Measurements from ENCODE around the gene CDKAL1.

CDKAL1 gene

DNA sequence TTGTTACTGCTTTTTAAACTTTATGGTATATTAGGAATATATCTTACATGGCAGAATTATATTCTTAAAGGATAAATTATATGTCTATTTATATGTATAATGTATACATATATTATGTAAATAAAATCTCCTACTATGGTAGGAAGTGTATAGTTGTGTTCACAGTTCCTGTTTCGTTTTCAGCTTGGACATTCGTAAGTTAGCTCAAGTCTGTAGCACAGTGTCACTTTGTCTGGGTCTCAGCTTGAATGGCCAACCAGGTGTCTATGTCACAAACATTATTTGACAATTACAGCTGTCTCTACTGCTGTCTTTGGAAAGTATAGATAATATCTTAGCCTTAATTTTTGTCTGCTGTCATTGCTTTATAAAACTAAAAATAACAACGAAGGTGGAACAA lies 303.9 kb downstream of the CDKAL1 start:
- no peak for ATAC-seq
- no peak for TF ChIP-seq ZFP30 (CRISPR knock-in tag; IDR thresholded peaks at IDR 0.05)
- TF ChIP-seq RARB (CRISPR knock-in tag; IDR thresholded peaks at IDR 0.05) = no peak

DNA sequence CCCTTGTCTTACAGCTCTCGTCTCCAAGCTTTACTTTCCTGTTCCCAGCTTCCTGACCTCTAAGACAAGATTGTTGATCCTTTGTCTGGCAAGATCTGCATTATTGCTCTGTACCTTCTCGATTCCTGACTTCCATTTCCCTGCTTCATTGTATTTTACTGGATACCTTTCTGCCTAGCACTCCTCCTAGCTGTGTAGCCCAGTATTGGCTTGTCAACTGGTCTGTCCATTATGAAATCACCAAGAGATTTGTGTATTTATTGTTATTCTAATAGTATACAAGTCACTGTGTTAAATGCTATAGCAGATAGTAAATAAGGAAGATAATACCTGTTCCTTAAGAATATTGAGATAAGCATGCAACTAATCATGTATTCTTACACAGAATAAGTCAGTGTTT lies 305.4 kb downstream of the CDKAL1 start:
- no peak for ATAC-seq
- TF ChIP-seq GLIS3 (CRISPR knock-in tag; IDR thresholded peaks at IDR 0.05) (no peak), BACH2 (CRISPR knock-in tag; IDR thresholded peaks at IDR 0.05; ENCODE audit: borderline replicate concordance) (no peak), OSR1 (CRISPR knock-in tag; IDR thresholded peaks at IDR 0.05) (no peak), ZNF8 (CRISPR knock-in tag; IDR thresholded peaks at IDR 0.05) (no peak), TOX (CRISPR knock-in tag; IDR thresholded peaks at IDR 0.05; ENCODE audit: borderline replicate concordance) (no peak), RARB (CRISPR knock-in tag; IDR thresholded peaks at IDR 0.05) (no peak), ZFP3 (CRISPR knock-in tag; IDR thresholded peaks at IDR 0.05) (no peak), ZC3H10 (CRISPR knock-in tag; IDR thresholded peaks at IDR 0.05) (no peak), ARNTL (CRISPR knock-in tag; IDR thresholded peaks at IDR 0.05; ENCODE audit: borderline replicate concordance, low read depth) (no peak), ZFP30 (CRISPR knock-in tag; IDR thresholded peaks at IDR 0.05) (no peak), PPARA (CRISPR knock-in tag; IDR thresholded peaks at IDR 0.05; ENCODE audit: borderline replicate concordance) (no peak), ISL1 (CRISPR knock-in tag; IDR thresholded peaks at IDR 0.05) (no peak), ZNF70 (CRISPR knock-in tag; IDR thresholded peaks at IDR 0.05) (no peak)
- TF ChIP-seq, protein P1, sequence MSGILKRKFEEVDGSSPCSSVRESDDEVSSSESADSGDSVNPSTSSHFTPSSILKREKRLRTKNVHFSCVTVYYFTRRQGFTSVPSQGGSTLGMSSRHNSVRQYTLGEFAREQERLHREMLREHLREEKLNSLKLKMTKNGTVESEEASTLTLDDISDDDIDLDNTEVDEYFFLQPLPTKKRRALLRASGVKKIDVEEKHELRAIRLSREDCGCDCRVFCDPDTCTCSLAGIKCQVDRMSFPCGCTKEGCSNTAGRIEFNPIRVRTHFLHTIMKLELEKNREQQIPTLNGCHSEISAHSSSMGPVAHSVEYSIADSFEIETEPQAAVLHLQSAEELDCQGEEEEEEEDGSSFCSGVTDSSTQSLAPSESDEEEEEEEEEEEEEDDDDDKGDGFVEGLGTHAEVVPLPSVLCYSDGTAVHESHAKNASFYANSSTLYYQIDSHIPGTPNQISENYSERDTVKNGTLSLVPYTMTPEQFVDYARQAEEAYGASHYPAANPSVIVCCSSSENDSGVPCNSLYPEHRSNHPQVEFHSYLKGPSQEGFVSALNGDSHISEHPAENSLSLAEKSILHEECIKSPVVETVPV (CRISPR knock-in tag; IDR thresholded peaks at IDR 0.05) = no peak
- TF ChIP-seq, protein P2, sequence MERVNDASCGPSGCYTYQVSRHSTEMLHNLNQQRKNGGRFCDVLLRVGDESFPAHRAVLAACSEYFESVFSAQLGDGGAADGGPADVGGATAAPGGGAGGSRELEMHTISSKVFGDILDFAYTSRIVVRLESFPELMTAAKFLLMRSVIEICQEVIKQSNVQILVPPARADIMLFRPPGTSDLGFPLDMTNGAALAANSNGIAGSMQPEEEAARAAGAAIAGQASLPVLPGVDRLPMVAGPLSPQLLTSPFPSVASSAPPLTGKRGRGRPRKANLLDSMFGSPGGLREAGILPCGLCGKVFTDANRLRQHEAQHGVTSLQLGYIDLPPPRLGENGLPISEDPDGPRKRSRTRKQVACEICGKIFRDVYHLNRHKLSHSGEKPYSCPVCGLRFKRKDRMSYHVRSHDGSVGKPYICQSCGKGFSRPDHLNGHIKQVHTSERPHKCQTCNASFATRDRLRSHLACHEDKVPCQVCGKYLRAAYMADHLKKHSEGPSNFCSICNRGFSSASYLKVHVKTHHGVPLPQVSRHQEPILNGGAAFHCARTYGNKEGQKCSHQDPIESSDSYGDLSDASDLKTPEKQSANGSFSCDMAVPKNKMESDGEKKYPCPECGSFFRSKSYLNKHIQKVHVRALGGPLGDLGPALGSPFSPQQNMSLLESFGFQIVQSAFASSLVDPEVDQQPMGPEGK (CRISPR knock-in tag; IDR thresholded peaks at IDR 0.05; ENCODE audit: borderline replicate concordance) = no peak
- TF ChIP-seq, protein P3, sequence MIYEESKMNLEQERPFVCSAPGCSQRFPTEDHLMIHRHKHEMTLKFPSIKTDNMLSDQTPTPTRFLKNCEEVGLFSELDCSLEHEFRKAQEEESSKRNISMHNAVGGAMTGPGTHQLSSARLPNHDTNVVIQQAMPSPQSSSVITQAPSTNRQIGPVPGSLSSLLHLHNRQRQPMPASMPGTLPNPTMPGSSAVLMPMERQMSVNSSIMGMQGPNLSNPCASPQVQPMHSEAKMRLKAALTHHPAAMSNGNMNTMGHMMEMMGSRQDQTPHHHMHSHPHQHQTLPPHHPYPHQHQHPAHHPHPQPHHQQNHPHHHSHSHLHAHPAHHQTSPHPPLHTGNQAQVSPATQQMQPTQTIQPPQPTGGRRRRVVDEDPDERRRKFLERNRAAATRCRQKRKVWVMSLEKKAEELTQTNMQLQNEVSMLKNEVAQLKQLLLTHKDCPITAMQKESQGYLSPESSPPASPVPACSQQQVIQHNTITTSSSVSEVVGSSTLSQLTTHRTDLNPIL (CRISPR knock-in tag; IDR thresholded peaks at IDR 0.05; ENCODE audit: low read depth) = no peak
- TF ChIP-seq, protein P4, sequence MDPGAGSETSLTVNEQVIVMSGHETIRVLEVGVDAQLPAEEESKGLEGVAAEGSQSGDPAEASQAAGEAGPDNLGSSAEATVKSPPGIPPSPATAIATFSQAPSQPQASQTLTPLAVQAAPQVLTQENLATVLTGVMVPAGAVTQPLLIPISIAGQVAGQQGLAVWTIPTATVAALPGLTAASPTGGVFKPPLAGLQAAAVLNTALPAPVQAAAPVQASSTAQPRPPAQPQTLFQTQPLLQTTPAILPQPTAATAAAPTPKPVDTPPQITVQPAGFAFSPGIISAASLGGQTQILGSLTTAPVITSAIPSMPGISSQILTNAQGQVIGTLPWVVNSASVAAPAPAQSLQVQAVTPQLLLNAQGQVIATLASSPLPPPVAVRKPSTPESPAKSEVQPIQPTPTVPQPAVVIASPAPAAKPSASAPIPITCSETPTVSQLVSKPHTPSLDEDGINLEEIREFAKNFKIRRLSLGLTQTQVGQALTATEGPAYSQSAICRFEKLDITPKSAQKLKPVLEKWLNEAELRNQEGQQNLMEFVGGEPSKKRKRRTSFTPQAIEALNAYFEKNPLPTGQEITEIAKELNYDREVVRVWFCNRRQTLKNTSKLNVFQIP (CRISPR knock-in tag; IDR thresholded peaks at IDR 0.05; ENCODE audit: borderline replicate concordance, low read depth) = no peak

DNA sequence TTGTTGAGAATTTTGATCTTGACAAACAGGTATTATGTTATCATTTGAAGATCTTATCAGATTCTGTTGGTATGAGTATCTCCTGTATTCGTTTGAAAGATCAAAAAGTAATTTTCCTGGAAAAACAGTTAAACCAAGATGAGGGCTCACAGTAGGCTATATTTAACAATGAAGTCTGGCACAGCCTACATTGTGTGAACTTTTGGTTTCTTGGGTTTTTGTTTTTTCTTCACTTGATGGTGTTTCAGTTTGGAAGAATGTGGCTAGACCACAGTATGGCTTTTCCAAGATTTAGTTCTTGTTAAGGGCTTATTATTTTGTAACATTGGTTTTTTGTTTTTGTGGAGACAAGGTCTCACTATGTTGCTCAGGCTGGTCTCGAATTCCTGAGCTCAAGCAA lies 306.4 kb downstream of the CDKAL1 start:
- no peak for ATAC-seq

More for the DNA sequence above, 306.4 kb downstream of the CDKAL1 start:
- TF ChIP-seq CSDC2 (CRISPR knock-in tag; IDR thresholded peaks at IDR 0.05) = no peak
- no peak for TF ChIP-seq SNAI2 (CRISPR knock-in tag; IDR thresholded peaks at IDR 0.05)
- TF ChIP-seq ESRRG (CRISPR knock-in tag; IDR thresholded peaks at IDR 0.05) = no peak
- TF ChIP-seq, protein P5, sequence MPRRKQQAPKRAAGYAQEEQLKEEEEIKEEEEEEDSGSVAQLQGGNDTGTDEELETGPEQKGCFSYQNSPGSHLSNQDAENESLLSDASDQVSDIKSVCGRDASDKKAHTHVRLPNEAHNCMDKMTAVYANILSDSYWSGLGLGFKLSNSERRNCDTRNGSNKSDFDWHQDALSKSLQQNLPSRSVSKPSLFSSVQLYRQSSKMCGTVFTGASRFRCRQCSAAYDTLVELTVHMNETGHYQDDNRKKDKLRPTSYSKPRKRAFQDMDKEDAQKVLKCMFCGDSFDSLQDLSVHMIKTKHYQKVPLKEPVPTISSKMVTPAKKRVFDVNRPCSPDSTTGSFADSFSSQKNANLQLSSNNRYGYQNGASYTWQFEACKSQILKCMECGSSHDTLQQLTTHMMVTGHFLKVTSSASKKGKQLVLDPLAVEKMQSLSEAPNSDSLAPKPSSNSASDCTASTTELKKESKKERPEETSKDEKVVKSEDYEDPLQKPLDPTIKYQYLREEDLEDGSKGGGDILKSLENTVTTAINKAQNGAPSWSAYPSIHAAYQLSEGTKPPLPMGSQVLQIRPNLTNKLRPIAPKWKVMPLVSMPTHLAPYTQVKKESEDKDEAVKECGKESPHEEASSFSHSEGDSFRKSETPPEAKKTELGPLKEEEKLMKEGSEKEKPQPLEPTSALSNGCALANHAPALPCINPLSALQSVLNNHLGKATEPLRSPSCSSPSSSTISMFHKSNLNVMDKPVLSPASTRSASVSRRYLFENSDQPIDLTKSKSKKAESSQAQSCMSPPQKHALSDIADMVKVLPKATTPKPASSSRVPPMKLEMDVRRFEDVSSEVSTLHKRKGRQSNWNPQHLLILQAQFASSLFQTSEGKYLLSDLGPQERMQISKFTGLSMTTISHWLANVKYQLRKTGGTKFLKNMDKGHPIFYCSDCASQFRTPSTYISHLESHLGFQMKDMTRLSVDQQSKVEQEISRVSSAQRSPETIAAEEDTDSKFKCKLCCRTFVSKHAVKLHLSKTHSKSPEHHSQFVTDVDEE (CRISPR knock-in tag; IDR thresholded peaks at IDR 0.05) = no peak
- TF ChIP-seq RARB (CRISPR knock-in tag; IDR thresholded peaks at IDR 0.05) = no peak
- TF ChIP-seq ZFP3 (CRISPR knock-in tag; IDR thresholded peaks at IDR 0.05) = no peak
- TF ChIP-seq GLIS3 (CRISPR knock-in tag; IDR thresholded peaks at IDR 0.05) = no peak

Data from SK-N-SH treated with all-trans-retinoic acid at 6 μM for 48 hours (cell line).